ENCODE measurements around the gene AIMP1.
"Not testable (repeated sequence)": the region's sequence is repeated elsewhere in the genome, so short reads cannot be mapped to it uniquely, and the experiment has no call there.

Gene AIMP1

GRCh38 chr4:106358899-106359298, 42.5 kb downstream of the AIMP1 start:
- no peak for DNase-seq

- DNase-seq, result no peak
Observed at GRCh38 chr4:106362086-106362825, 45.9 kb downstream of the AIMP1 start.

GRCh38 chr4:106364282-106364681, 47.9 kb downstream of the AIMP1 start:
- no peak for DNase-seq

GRCh38 chr4:106365613-106366012, 49.3 kb downstream of the AIMP1 start:
- DNase-seq, result no peak

GRCh38 chr4:106366026-106366425, 49.7 kb downstream of the AIMP1 start:
- DNase-seq, result no peak

- no peak for DNase-seq
Observed at GRCh38 chr4:106367072-106367471, 50.7 kb downstream of the AIMP1 start.

- no peak for DNase-seq
Observed at GRCh38 chr4:106368678-106369077, 52.3 kb downstream of the AIMP1 start, which contains the start of gene GIMD1. GIMD1 (minus strand) TSS chr4:106368778; CDS start chr4:106367435, 1,343 bp downstream.

- DNase-seq, result no peak
Observed at GRCh38 chr4:106369456-106370060, 53.2 kb downstream of the AIMP1 start.

- no peak for DNase-seq
Observed at GRCh38 chr4:106370214-106370613, 53.9 kb downstream of the AIMP1 start.

- no peak for DNase-seq
Observed at GRCh38 chr4:106371161-106371560, 54.8 kb downstream of the AIMP1 start.

GRCh38 chr4:106373026-106373425, 56.7 kb downstream of the AIMP1 start:
- no peak for DNase-seq

- no peak for DNase-seq
Observed at GRCh38 chr4:106380179-106380578, 63.8 kb downstream of the AIMP1 start.

- DNase-seq, result no peak
Observed at GRCh38 chr4:106384878-106385277, 68.5 kb downstream of the AIMP1 start.

- DNase-seq, result no peak
Observed at GRCh38 chr4:106385853-106386393, 69.6 kb downstream of the AIMP1 start.

- no peak for DNase-seq
Observed at GRCh38 chr4:106395582-106395981, 79.2 kb downstream of the AIMP1 start.

- DNase-seq, result not testable (repeated sequence)
Observed at GRCh38 chr4:106398898-106399297, 82.5 kb downstream of the AIMP1 start.
